Measurements from ENCODE around the gene TIMM44.
"Not testable (repeated sequence)": the region's sequence is repeated elsewhere in the genome, so short reads cannot be mapped to it uniquely, and the experiment has no call there.

TIMM44 gene

GRCh38 chr19:7894612-7895309, 48.7 kb downstream of the TIMM44 start:
- no peak for FAIRE-seq

GRCh38 chr19:7893362-7894101, 49.9 kb downstream of the TIMM44 start:
- not testable (repeated sequence) for FAIRE-seq

- no peak for FAIRE-seq
These were observed 54.6 kb downstream of the TIMM44 start for GRCh38 chr19:7888826-7889217.

- no peak for FAIRE-seq
These were observed 55.2 kb downstream of the TIMM44 start, which contains the start of gene LRRC8E for GRCh38 chr19:7888145-7888825. Gene LRRC8E (plus strand): TSS chr19:7888510. CDS start chr19:7895604, 7,094 bp downstream.

GRCh38 chr19:7887408-7888144, 55.9 kb downstream of the TIMM44 start:
- no peak for FAIRE-seq

- no peak for FAIRE-seq
These were observed 57.6 kb downstream of the TIMM44 start for GRCh38 chr19:7885818-7886217.

- FAIRE-seq = no peak
These were observed 59.5 kb downstream of the TIMM44 start for GRCh38 chr19:7883796-7884570.

- FAIRE-seq = no peak
These were observed 60.4 kb downstream of the TIMM44 start for GRCh38 chr19:7883105-7883504.

GRCh38 chr19:7881910-7882309, 61.6 kb downstream of the TIMM44 start:
- no peak for FAIRE-seq

GRCh38 chr19:7879836-7880235, 63.6 kb downstream of the TIMM44 start:
- FAIRE-seq = no peak

- no peak for FAIRE-seq
These were observed 64.2 kb downstream of the TIMM44 start for GRCh38 chr19:7879111-7879807.

GRCh38 chr19:7877249-7877836, 66.1 kb downstream of the TIMM44 start:
- no peak for FAIRE-seq

All from A204.1 (cell line).